IPS-18a (cell line): ENCODE data around the gene RAB11FIP3.

Experiments used
- H3K27ac ChIP-seq: one replicate; pipeline ENCODE4 v1.5.1; 2013; ENCODE audit warnings: low read length
- H3K27me3 ChIP-seq: one replicate; pipeline ENCODE4 v1.6.1; 2013; ENCODE audit warnings: mild to moderate bottlenecking, low read length; ENCODE audit not compliant: control insufficient read depth, insufficient read depth
- H3K36me3 ChIP-seq: one replicate; pipeline ENCODE4 v1.6.1; 2013; ENCODE audit warnings: low read depth, low read length; ENCODE audit not compliant: control insufficient read depth
- H3K4me1 ChIP-seq: one replicate; pipeline ENCODE4 v1.6.1; 2013; ENCODE audit warnings: low read depth, low read length; ENCODE audit not compliant: control insufficient read depth
- H3K4me3 ChIP-seq: one replicate; pipeline ENCODE4 v1.5.1; 2013; ENCODE audit warnings: low read length
- H3K9ac ChIP-seq: one replicate; pipeline ENCODE4 v1.6.1; 2013; ENCODE audit warnings: mild to moderate bottlenecking, low read length, moderate library complexity
- H3K9me3 ChIP-seq: one replicate; pipeline ENCODE4 v1.6.1; 2013; ENCODE audit warnings: low read depth, low read length; ENCODE audit not compliant: control insufficient read depth

The RAB11FIP3 gene

GRCh38 chr16:559411-560203, 134.2 kb downstream of the RAB11FIP3 start:
- H3K9ac ChIP-seq: no peak overlapping the region
- no peaks in the 10 kb centered on the region for H3K9me3 ChIP-seq
- H3K27me3 ChIP-seq: peaks cover 44% of the 10 kb centered on the region
- no peak overlapping the region for H3K4me3 ChIP-seq
- H3K36me3 ChIP-seq: no peaks in the 10 kb centered on the region
- peaks cover 3% of the 10 kb centered on the region for H3K4me1 ChIP-seq
- no peak overlapping the region for H3K27ac ChIP-seq

- H3K27me3 ChIP-seq: peaks cover 44% of the 10 kb centered on the region
- H3K4me3 ChIP-seq: no peak within 1 kb of the TSS
- H3K9me3 ChIP-seq: no peaks in the 10 kb centered on the region
- H3K27ac ChIP-seq: no peak within 1 kb of the TSS
- no peaks in the 10 kb centered on the region for H3K36me3 ChIP-seq
- H3K4me1 ChIP-seq: peaks cover 3% of the 10 kb centered on the region
- no peak within 1 kb of the TSS for H3K9ac ChIP-seq
These were observed 134.8 kb downstream of the RAB11FIP3 start, which contains the start of gene PRR35 for GRCh38 chr16:560204-560700. TSS of gene PRR35 (plus strand) at chr16:560394. CDS start at chr16:563295, 2,901 bp downstream.

- Histone ChIP-seq H3K36me3 (no peaks in the 10 kb centered on the region), H3K27me3 (peaks cover 44% of the 10 kb centered on the region), H3K4me3 (no peak overlapping the region), H3K4me1 (peaks cover 3% of the 10 kb centered on the region), H3K9ac (no peak overlapping the region), H3K9me3 (no peaks in the 10 kb centered on the region), H3K27ac (no peak overlapping the region)
These were observed 135.4 kb downstream of the RAB11FIP3 start for GRCh38 chr16:560701-561412.

GRCh38 chr16:561413-561794, 136.0 kb downstream of the RAB11FIP3 start:
- Histone ChIP-seq H3K9ac (no peak overlapping the region), H3K36me3 (no peaks in the 10 kb centered on the region), H3K4me1 (peaks cover 6% of the 10 kb centered on the region), H3K9me3 (no peaks in the 10 kb centered on the region), H3K27me3 (peaks cover 44% of the 10 kb centered on the region), H3K27ac (no peak overlapping the region), H3K4me3 (no peak overlapping the region)

GRCh38 chr16:561957-562938, 136.8 kb downstream of the RAB11FIP3 start:
- H3K27ac ChIP-seq: no peak overlapping the region
- no peaks in the 10 kb centered on the region for H3K36me3 ChIP-seq
- no peak overlapping the region for H3K4me3 ChIP-seq
- peaks cover 14% of the 10 kb centered on the region for H3K4me1 ChIP-seq
- H3K27me3 ChIP-seq: peaks cover 44% of the 10 kb centered on the region
- no peaks in the 10 kb centered on the region for H3K9me3 ChIP-seq
- no peak overlapping the region for H3K9ac ChIP-seq

GRCh38 chr16:563072-563644, 137.7 kb downstream of the RAB11FIP3 start:
- no peak overlapping the region for H3K4me3 ChIP-seq
- no peak overlapping the region for H3K9ac ChIP-seq
- H3K9me3 ChIP-seq: no peaks in the 10 kb centered on the region
- peaks cover 15% of the 10 kb centered on the region for H3K4me1 ChIP-seq
- H3K27ac ChIP-seq: no peak overlapping the region
- H3K27me3 ChIP-seq: peaks cover 40% of the 10 kb centered on the region
- H3K36me3 ChIP-seq: no peaks in the 10 kb centered on the region

- no peak overlapping the region for H3K27ac ChIP-seq
- peaks cover 23% of the 10 kb centered on the region for H3K27me3 ChIP-seq
- H3K9me3 ChIP-seq: no peaks in the 10 kb centered on the region
- peaks cover 16% of the 10 kb centered on the region for H3K4me1 ChIP-seq
- H3K36me3 ChIP-seq: no peaks in the 10 kb centered on the region
- no peak overlapping the region for H3K9ac ChIP-seq
- H3K4me3 ChIP-seq: no peak overlapping the region
These were observed 139.4 kb downstream of the RAB11FIP3 start for GRCh38 chr16:564690-565418.

GRCh38 chr16:565419-566330, 140.2 kb downstream of the RAB11FIP3 start:
- H3K27ac ChIP-seq: no peak overlapping the region
- H3K4me1 ChIP-seq: peaks cover 16% of the 10 kb centered on the region

GRCh38 chr16:566475-567372, 141.3 kb downstream of the RAB11FIP3 start, which contains the start of gene NHLRC4:
TSS of gene NHLRC4 (plus strand) at chr16:567005. CDS start at chr16:568048, 1,043 bp downstream.
- no peak within 1 kb of the TSS for H3K9ac ChIP-seq
- no peak within 1 kb of the TSS for H3K27ac ChIP-seq
- H3K4me3 ChIP-seq: no peak within 1 kb of the TSS
- H3K36me3 ChIP-seq: no peaks in the 10 kb centered on the region
- peaks cover 11% of the 10 kb centered on the region for H3K27me3 ChIP-seq
- no peaks in the 10 kb centered on the region for H3K9me3 ChIP-seq
- H3K4me1 ChIP-seq: peaks cover 16% of the 10 kb centered on the region

More at GRCh38 chr16:565419-566330, 140.2 kb downstream of the RAB11FIP3 start:
- no peaks in the 10 kb centered on the region for H3K36me3 ChIP-seq
- no peaks in the 10 kb centered on the region for H3K9me3 ChIP-seq
- H3K27me3 ChIP-seq: peaks cover 21% of the 10 kb centered on the region
- no peak overlapping the region for H3K4me3 ChIP-seq
- H3K9ac ChIP-seq: no peak overlapping the region
